NCI-H2196 (cell line): ENCODE measurements around the gene SOCS6.
"Not testable (repeated sequence)": the region's sequence is repeated elsewhere in the genome, so short reads cannot be mapped to it uniquely, and the experiment has no call there.

Source experiments
- DNase-seq: peaks from one replicate; lab custom pipeline; 2025; ENCODE audit not compliant: unreplicated experiment; lab: John Stamatoyannopoulos, UW

The SOCS6 gene

DNA sequence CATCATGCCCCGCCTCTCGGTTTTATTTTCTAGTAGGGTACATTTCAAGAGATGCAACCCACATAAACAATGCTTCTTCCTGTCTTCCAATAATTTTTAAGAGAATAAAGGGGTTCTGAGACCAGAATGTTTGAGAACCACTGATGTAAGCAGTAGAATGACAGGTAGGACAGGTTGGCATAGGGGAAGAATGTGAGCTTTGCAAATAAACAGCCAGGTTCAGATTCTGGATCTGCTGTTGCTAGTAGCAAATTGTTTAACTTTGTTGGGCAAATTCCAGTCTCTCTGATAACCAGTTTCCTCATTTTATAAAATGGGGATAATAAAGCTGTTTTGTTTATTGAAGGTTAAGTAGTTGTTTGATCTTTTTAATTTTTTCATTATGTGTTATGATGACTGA, 32.8 kb downstream of the SOCS6 start:
- DNase-seq = no peak

DNA sequence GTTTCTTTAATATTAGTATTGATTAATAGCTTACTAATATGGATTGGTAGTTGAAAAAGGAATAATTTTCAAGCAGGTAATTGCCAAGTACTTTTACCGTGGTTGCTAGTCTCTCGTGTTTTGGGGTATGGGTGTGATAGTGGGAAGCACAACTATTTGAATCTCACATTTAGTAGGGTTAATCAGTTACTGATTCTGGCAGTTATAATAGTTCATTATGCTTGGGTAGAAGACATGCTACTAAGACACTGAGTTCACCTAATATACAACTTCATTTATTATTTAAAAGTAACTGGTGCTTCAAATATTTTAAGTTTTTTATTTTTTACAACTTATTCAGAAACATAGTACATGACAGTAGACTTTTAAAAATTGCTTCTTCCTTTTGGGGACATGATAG, 33.5 kb downstream of the SOCS6 start:
- no peak for DNase-seq

DNA sequence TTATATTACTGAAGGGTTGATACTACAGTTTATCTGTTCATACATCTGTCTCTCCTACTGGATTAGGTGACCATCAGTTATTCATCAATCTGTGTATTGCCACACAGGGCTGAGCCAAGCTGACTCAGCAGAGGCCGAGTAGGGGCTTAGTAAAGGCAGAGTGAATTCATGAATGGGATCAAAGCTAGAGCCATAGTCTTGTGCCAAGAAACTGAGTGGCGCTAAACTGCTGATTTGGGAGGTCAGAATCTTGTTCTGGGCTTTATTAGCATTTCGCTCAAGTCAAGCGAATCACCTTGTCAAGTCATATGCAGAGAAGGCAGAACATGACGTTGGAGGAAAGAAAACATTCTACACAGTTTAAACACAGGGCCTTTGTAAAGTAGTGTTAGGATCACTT, 34.1 kb downstream of the SOCS6 start:
- no peak for DNase-seq

GRCh38 chr18:70324897-70325296, 36.1 kb downstream of the SOCS6 start:
- DNase-seq = no peak

DNA sequence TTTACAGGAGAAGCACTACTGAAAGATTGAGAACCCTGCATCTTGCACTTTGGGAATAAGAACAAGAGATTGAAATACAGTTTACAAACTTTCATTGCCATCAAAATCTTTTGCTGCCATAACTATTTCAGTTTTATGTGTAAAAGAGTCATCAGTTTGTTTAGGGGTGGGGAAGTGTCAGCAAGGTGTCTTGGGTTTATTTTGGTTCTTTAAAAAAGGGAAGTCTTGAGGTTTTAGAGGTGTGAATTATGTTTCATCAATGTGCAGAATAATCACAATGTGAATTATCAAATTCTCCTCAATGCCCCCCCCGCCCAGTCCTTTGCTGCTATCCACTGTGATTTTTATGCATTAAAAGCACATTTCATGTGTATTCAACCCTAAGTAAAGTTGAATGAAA, 37.4 kb downstream of the SOCS6 start:
- no peak for DNase-seq

DNA sequence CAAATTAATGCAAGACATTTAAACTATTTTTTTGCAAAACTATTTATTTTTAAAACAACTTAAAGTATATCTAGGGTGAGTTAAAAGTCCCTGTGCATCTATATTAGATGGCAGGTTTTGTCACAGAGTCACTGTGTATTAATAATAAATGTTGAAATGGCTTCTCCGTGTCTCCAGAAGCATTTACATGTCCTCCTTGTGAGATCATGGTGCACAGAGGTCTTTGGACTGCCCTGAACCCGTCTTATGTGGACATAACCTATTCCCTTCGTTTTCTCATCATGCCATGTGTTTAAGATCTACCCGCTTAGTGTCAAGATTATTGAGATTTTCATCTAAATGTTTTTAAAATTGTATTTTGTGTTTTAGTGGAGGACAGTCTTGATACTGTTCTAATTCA, 39.3 kb downstream of the SOCS6 start:
- no peak for DNase-seq

- no peak for DNase-seq
Observed at GRCh38 chr18:70329071-70329470, 40.2 kb downstream of the SOCS6 start.

GRCh38 chr18:70330887-70331286, 42.0 kb downstream of the SOCS6 start:
- DNase-seq = no peak

DNA sequence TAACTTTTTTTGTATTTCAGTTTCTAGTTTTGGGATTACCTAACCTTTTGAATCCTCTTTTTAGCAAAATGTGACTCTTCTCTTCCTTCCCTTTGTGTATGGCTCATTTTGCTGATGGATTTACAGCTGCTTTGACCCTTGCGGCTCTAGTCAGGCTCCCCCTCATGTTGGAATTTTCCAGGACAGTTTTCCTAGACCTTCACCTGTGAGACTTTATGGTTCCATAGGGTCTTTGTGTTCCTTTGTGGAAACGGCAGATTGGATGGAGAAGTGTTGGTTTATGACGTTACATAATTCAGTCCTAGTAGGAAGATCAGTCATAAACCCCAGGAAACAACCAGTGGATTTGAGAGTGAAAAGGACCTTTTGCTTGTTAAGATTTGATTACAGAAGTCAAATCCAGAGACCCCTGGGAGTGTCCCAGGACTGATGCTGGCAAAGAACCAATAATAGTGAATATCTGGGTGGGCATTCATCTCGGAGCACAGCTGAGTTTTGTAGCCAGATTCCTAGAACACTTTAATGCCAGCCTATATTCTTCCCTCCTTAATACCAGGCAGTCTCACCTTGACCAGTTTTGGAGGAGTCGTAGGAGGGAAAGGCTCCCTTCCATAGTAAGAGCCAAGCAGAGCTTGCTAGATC, 42.7 kb downstream of the SOCS6 start:
- no peak for DNase-seq

- no peak for DNase-seq
Observed at GRCh38 chr18:70332694-70333093, 43.8 kb downstream of the SOCS6 start.

DNA sequence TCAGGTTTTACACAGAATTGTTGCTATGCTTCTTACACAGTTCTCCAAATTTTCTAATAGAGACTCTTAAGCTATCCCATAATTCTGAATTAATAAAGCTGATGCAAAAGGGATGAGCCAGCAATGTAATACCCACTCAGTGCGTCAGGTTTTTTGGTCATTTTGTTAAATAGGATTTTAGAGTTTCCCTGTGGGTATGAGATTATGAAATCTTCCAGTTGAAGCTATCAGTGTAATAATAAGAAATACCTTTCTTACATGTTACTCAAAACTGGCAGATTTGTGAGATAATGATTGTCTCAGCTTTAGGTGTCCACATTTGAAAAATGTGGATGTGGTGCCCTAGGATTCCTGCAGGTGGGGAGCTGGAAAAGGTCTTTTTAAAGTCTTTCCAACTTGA, 44.5 kb downstream of the SOCS6 start:
- no peak for DNase-seq

GRCh38 chr18:70333757-70334156, 44.9 kb downstream of the SOCS6 start:
- no peak for DNase-seq

DNA sequence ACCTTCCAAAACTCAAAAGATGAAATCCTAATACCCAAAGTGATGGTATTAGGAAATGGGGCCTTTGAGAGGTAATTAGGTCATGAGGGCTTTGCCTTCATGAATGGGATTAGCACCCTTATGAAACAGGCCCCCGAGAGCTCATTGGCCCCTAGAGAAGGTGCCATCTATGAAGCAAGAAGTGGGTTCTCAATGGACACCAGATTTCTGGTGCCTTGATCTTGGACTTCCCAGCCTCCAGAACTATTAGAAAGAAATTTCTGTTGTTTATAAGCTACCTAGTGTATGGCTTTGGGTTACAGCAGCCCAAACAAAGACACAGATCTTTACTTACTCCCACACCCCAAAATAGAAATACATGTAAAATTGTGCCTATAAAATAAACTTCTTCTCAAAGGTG, 45.4 kb downstream of the SOCS6 start:
- no peak for DNase-seq

GRCh38 chr18:70334728-70335329, 46.0 kb downstream of the SOCS6 start:
- DNase-seq = peak; percentile 21

- no peak for DNase-seq
Observed at GRCh38 chr18:70335892-70336726, 47.3 kb downstream of the SOCS6 start.

GRCh38 chr18:70337139-70337972, 48.5 kb downstream of the SOCS6 start:
- DNase-seq = no peak

GRCh38 chr18:70338890-70339289, 50.0 kb downstream of the SOCS6 start:
- no peak for DNase-seq

DNA sequence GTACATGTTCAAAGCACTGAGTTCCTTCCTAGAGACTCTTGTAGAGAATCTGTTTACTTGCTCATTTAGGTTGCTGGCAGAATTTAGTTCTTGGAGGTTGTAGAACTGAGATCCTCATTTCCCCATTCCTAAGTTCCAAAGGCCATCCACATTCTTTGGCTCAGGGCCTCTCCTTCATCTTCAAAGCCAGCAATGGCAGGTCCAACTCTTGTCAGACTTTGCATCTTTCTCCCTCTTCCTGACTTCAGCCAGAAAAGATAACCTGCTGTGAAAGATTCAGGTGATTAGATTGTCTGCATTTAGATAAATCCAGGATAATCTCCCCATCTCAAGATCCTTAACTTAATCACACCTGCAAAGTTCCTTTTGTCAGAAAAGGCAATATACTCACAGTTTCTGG, 51.1 kb downstream of the SOCS6 start:
- no peak for DNase-seq

GRCh38 chr18:70348481-70348880, 59.6 kb downstream of the SOCS6 start:
- not testable (repeated sequence) for DNase-seq

GRCh38 chr18:70349316-70349715, 60.5 kb downstream of the SOCS6 start:
- DNase-seq = no peak

GRCh38 chr18:70354080-70354479, 65.2 kb downstream of the SOCS6 start:
- no peak for DNase-seq
